IMR-90 (cell line): ENCODE results near the gene HMCN1. TPM values are rescaled to one million over a fixed set of nuclear protein-coding genes. Genes with fewer than 3 reads are reported as not detected.
A peak's percentile ranks its signal among the peaks of the same experiment; 100 is the strongest.

ENCODE experiments used
- ATAC-seq: fragments of 200-7000 bp; cut with Tn5 transposase; 2 replicates; pipeline ENCODE4 v1.9.1; 2020; ENCODE audit warnings: low read depth, mild to moderate bottlenecking, moderate library complexity
- BruUV-seq: library from RNA; stranded (reverse); fragments of 400-500 nt; replicated peaks from 2 replicates; lab custom pipeline; 2021; lab: Mats Ljungman, UMichigan
- CTCF ChIA-PET: fragments of 300-600 bp; formaldehyde crosslinking; extraction: SDS; loops from one replicate; lab custom pipeline; 2021; ENCODE audit warnings: antibody characterized with exemption; lab: Yijun Ruan, JAX
- POLR2A ChIA-PET: fragments of 300-600 bp; sonication (Branson Sonifier 250); formaldehyde crosslinking; loops from one replicate; lab custom pipeline; 2022; ENCODE audit warnings: antibody characterized with exemption; ENCODE audit not compliant: unreplicated experiment; lab: Charles Lee
- DNase-seq: peaks from one replicate; pipeline ENCODE4 v3.0.0; 2013
- H2AFZ ChIP-seq: replicated peaks from 2 replicates; pipeline ENCODE3; 2013; ENCODE audit warnings: low read length, mild to moderate bottlenecking; ENCODE audit not compliant: poor library complexity
- H2AK5ac ChIP-seq: 2 replicates; pipeline ENCODE4 v1.6.1; 2013; ENCODE audit warnings: low read depth, low read length, inconsistent platforms
- H2AK9ac ChIP-seq: replicated peaks from 2 replicates; pipeline ENCODE3; 2013; ENCODE audit warnings: mild to moderate bottlenecking, low read depth, low read length, moderate library complexity; ENCODE audit not compliant: poor library complexity
- H2BK120ac ChIP-seq: 2 replicates; pipeline ENCODE4 v1.6.1; 2013; ENCODE audit warnings: low read depth, low read length, inconsistent platforms
- H2BK15ac ChIP-seq: 3 replicates; pipeline ENCODE4 v1.6.1; 2013; ENCODE audit warnings: low read depth, low read length, inconsistent platforms
- H2BK20ac ChIP-seq: 2 replicates; pipeline ENCODE4 v1.6.1; 2013; ENCODE audit warnings: low read depth, mild to moderate bottlenecking, inconsistent platforms, low read length, moderate library complexity
- H2BK5ac ChIP-seq: 2 replicates; pipeline ENCODE4 v1.6.1; 2013; ENCODE audit warnings: mild to moderate bottlenecking, low read depth, low read length, inconsistent platforms; ENCODE audit not compliant: poor library complexity, severe bottlenecking
- H3K14ac ChIP-seq: replicated peaks from 2 replicates; pipeline ENCODE4 v1.6.1; 2013; ENCODE audit warnings: low read depth, low read length, inconsistent platforms
- H3K18ac ChIP-seq: 2 replicates; pipeline ENCODE4 v1.6.1; 2013; ENCODE audit warnings: low read depth, low read length, control low read depth
- H3K23ac ChIP-seq: 2 replicates; pipeline ENCODE4 v1.6.1; 2013; ENCODE audit warnings: low read depth, low read length, inconsistent platforms
- H3K27ac ChIP-seq: 2 replicates; pipeline ENCODE4 v1.5.1; 2013; ENCODE audit warnings: mild to moderate bottlenecking, control low read depth, low read length; ENCODE audit not compliant: insufficient read depth
- H3K27me3 ChIP-seq: 2 replicates; pipeline ENCODE4 v1.6.1; 2013; ENCODE audit warnings: low read length; ENCODE audit not compliant: control insufficient read depth, insufficient read depth
- H3K36me3 ChIP-seq: 2 replicates; pipeline ENCODE4 v1.6.1; 2013; ENCODE audit warnings: low read length, mixed read lengths; ENCODE audit not compliant: control insufficient read depth, insufficient read depth
- H3K4ac ChIP-seq: 2 replicates; pipeline ENCODE4 v1.6.1; 2013; ENCODE audit warnings: low read depth, low read length, inconsistent platforms
- H3K4me1 ChIP-seq: 2 replicates; pipeline ENCODE4 v1.6.1; 2013; ENCODE audit warnings: low read length, mixed read lengths; ENCODE audit not compliant: control insufficient read depth, insufficient read depth
- H3K4me2 ChIP-seq: 2 replicates; pipeline ENCODE4 v1.6.1; 2013; ENCODE audit warnings: low read depth, mild to moderate bottlenecking, control low read depth, low read length, moderate library complexity
- H3K4me3 ChIP-seq: 2 replicates; pipeline ENCODE4 v1.5.1; 2013; ENCODE audit warnings: low read depth, mild to moderate bottlenecking, control low read depth, low read length, moderate library complexity; ENCODE audit not compliant: insufficient read depth
- H3K56ac ChIP-seq: 2 replicates; pipeline ENCODE4 v1.6.1; 2013; ENCODE audit warnings: low read length, inconsistent platforms; ENCODE audit not compliant: insufficient read depth; ENCODE audit errors: extremely low read depth
- H3K79me1 ChIP-seq, 2 experiments: 2 replicates each; pipeline ENCODE4 v1.6.1; 2013; ENCODE audit warnings: low read length in 2 of 2, inconsistent platforms in 1 of 2, low read depth in 1 of 2
- H3K9ac ChIP-seq: 2 replicates; pipeline ENCODE4 v1.6.1; 2013; ENCODE audit warnings: low read depth, low read length, control low read depth
- H3K9me1 ChIP-seq: 2 replicates; pipeline ENCODE4 v1.6.1; 2013; ENCODE audit warnings: low read length, inconsistent platforms; ENCODE audit not compliant: insufficient read depth
- H3K9me3 ChIP-seq: 2 replicates; pipeline ENCODE4 v1.6.1; 2013; ENCODE audit warnings: low read length; ENCODE audit not compliant: control insufficient read depth, insufficient read depth
- H4K20me1 ChIP-seq: 2 replicates; pipeline ENCODE4 v1.6.1; 2013; ENCODE audit warnings: low read length, inconsistent platforms; ENCODE audit not compliant: insufficient read depth
- H4K5ac ChIP-seq: 2 replicates; pipeline ENCODE4 v1.6.1; 2013; ENCODE audit warnings: mild to moderate bottlenecking, low read depth, low read length, control low read depth
- H4K8ac ChIP-seq, 2 experiments: 2 replicates each; pipeline ENCODE4 v1.6.1; 2013; ENCODE audit warnings: low read depth in 2 of 2, low read length in 2 of 2, control low read depth in 1 of 2, inconsistent platforms in 1 of 2
- H4K91ac ChIP-seq: 2 replicates; pipeline ENCODE4 v1.6.1; 2013; ENCODE audit warnings: low read depth, low read length, inconsistent platforms; ENCODE audit not compliant: insufficient read depth
- BHLHE40 ChIP-seq: fragments of 150-350 bp; IDR thresholded peaks from 2 replicates; pipeline ENCODE4 v1.6.1; 2016; ENCODE audit warnings: mild to moderate bottlenecking, low read depth, low read length
- CEBPB ChIP-seq: IDR thresholded peaks from 2 replicates; pipeline ENCODE4 v1.6.1; 2012; ENCODE audit warnings: low read depth, low read length, improper control_type of control experiment
- CHD1 ChIP-seq: IDR thresholded peaks from 2 replicates; pipeline ENCODE4 v1.6.1; 2012; ENCODE audit warnings: low read depth, low read length, improper control_type of control experiment
- CTCF ChIP-seq: conservative IDR thresholded peaks from 2 replicates; pipeline ENCODE4 v1.5.1; 2012; ENCODE audit warnings: mild to moderate bottlenecking, low read depth, low read length, improper control_type of control experiment
- ELK1 ChIP-seq: fragments of 150-350 bp; IDR thresholded peaks from 2 replicates; pipeline ENCODE4 v1.6.1; 2016; ENCODE audit warnings: low read depth, mild to moderate bottlenecking, low read length, moderate library complexity, borderline replicate concordance
- FOS ChIP-seq: fragments of 150-350 bp; IDR thresholded peaks from 2 replicates; pipeline ENCODE4 v1.6.1; 2016; ENCODE audit warnings: low read depth, low read length
- MAFK ChIP-seq: IDR thresholded peaks from 2 replicates; pipeline ENCODE4 v1.6.1; 2012; ENCODE audit warnings: low read depth, low read length, improper control_type of control experiment
- MXI1 ChIP-seq: IDR thresholded peaks from 2 replicates; pipeline ENCODE4 v1.6.1; 2012; ENCODE audit warnings: low read depth, mild to moderate bottlenecking, low read length, moderate library complexity, borderline replicate concordance
- NFE2L2 ChIP-seq: fragments of 150-350 bp; IDR thresholded peaks from 2 replicates; pipeline ENCODE4 v1.6.1; 2016; ENCODE audit warnings: low read depth, mild to moderate bottlenecking, low read length
- POLR2A ChIP-seq: IDR thresholded peaks from 2 replicates; pipeline ENCODE4 v1.6.1; 2012; ENCODE audit warnings: mild to moderate bottlenecking, low read depth, low read length
- RAD21 ChIP-seq: IDR thresholded peaks from 2 replicates; pipeline ENCODE4 v1.6.1; 2012; ENCODE audit warnings: low read length, improper control_type of control experiment
- RCOR1 ChIP-seq: IDR thresholded peaks from 2 replicates; pipeline ENCODE4 v1.6.1; 2012; ENCODE audit warnings: mild to moderate bottlenecking, low read length, improper control_type of control experiment; ENCODE audit not compliant: insufficient replicate concordance
- RFX5 ChIP-seq: IDR thresholded peaks from 2 replicates; pipeline ENCODE4 v1.8.0; 2012; ENCODE audit warnings: low read depth, mild to moderate bottlenecking, low read length, moderate library complexity
- SMC3 ChIP-seq: fragments of 150-350 bp; IDR thresholded peaks from 2 replicates; pipeline ENCODE4 v1.6.1; 2016; ENCODE audit warnings: low read depth, mild to moderate bottlenecking, antibody characterized with exemption, low read length, moderate library complexity
- USF2 ChIP-seq: fragments of 150-350 bp; IDR thresholded peaks from 2 replicates; pipeline ENCODE4 v1.6.1; 2017; ENCODE audit warnings: mild to moderate bottlenecking, antibody characterized with exemption, low read length, low read depth
- WGBS, 2 experiments: methylation state at CpG; one replicate each; pipeline versions ENCODE4 v1.1.5 to v1.1.7; 2013; ENCODE audit warnings: missing lambda C conversion rate in 2 of 2; ENCODE audit not compliant: insufficient read length in 1 of 2; ENCODE audit errors: extremely low coverage in 2 of 2; 5-methylcytosine and 5-hydroxymethylcytosine counted together
- dilution Hi-C: fragments of 300-500 bp; cut with HindIII; formaldehyde crosslinking; loops from one replicate; pipeline ENCODE4 v1.14.3; 2018; ENCODE audit warnings: low sequenced_read_pairs; ENCODE audit not compliant: unreplicated experiment
- in situ Hi-C: fragments of 300-500 bp; cut with MboI; formaldehyde crosslinking; loops from 3 replicates; pipeline ENCODE4 v1.14.3; 2019; ENCODE audit warnings: low sequenced_read_pairs, inconsistent platforms, mixed read lengths
- intact Hi-C: fragments of 100-400 bp; cut with micrococcal nuclease; formaldehyde crosslinking; loops from 2 replicates; pipeline ENCODE4 v1.10.0; 2022
- polyA plus RNA-seq, 3 experiments: library from polyadenylated mRNA; depleted of rRNA; stranded (reverse); fragments of >200 nt; gene quantifications; 2 replicates each; pipeline ENCODE4 v1.2.3, GENCODE V29; 2012; ENCODE audit warnings: low replicate concordance in 1 of 3
- total RNA-seq: library from RNA; depleted of rRNA; stranded (reverse); fragments of >200 nt; gene quantifications from 2 replicates; pipeline ENCODE4 v1.2.3, GENCODE V29; 2012

HMCN1 gene
- total and polyA plus RNA-seq, 2 of the 4 experiments (the other 2 are of a cell fraction), result 6.1 to 11.7 TPM

GRCh38 chr1:186050360-186050759, 316.2 kb downstream of the HMCN1 start:
- Histone ChIP-seq H3K27ac (no peak overlapping the region), H4K91ac (no peak overlapping the region), H2AK5ac (no peak overlapping the region), H3K4ac (no peak overlapping the region), H3K4me3 (no peak overlapping the region), H2AK9ac (no peak overlapping the region), H3K23ac (no peak overlapping the region), H3K9ac (no peak overlapping the region), H2BK5ac (no peak overlapping the region), H4K5ac (no peak overlapping the region), H4K20me1 (no peaks in the 10 kb centered on the region), H3K4me1 (0 out of 2 replicates have a peak, but pooled peaks cover 2% of the 10 kb centered on the region), H3K79me1 (no peaks in the 10 kb centered on the region), H3K18ac (no peak overlapping the region), H3K56ac (no peak overlapping the region), H3K9me3 (no peaks in the 10 kb centered on the region), H2BK120ac (no peak overlapping the region), H3K27me3 (no peaks in the 10 kb centered on the region), H4K8ac (no peak overlapping the region), H3K36me3 (no peaks in the 10 kb centered on the region), H3K9me1 (peaks cover 2% of the 10 kb centered on the region; the same call in 1 of the 2 replicates), H2AFZ (no peak overlapping the region), H3K4me2 (no peak overlapping the region), H2BK20ac (no peak overlapping the region), H3K14ac (no peak overlapping the region), H2BK15ac (no peak overlapping the region)
- no peak for ATAC-seq
- ChIA-PET CTCF (no interaction called here), POLR2A (no interaction called here)
- 100% methylated on average over 2 of the region's 3 CpGs; no CpG with 5 or more reads in 1 of the 2 experiments for WGBS, 2 experiments
- DNase-seq, result peak; percentile 43
- no peak for TF ChIP-seq BHLHE40
- TF ChIP-seq MAFK, result no peak
- TF ChIP-seq RCOR1, result no peak
- TF ChIP-seq RAD21, result no peak
- no peak for TF ChIP-seq NFE2L2
- no peak for TF ChIP-seq ELK1
- no peak for TF ChIP-seq MXI1
- TF ChIP-seq CEBPB, result no peak; the same call in 1 of the 2 replicates
- no peak for TF ChIP-seq CHD1
- TF ChIP-seq CTCF, result no peak
- TF ChIP-seq FOS, result no peak
- no peak for TF ChIP-seq USF2
- no peak for TF ChIP-seq RFX5
- no peak for TF ChIP-seq SMC3
- TF ChIP-seq POLR2A, result no peak
- in situ Hi-C loops (no loop called here), dilution Hi-C loops (no loop called here), intact Hi-C loops (no loop called here)
- no TSS peak for BruUV-seq
